GM15510 (cell line): ENCODE data around the gene CEP63.

ENCODE experiments used
- POLR2A ChIP-seq: IDR thresholded peaks from 3 replicates; pipeline ENCODE4 v1.6.1; 2011; ENCODE audit warnings: borderline replicate concordance; ENCODE audit not compliant: insufficient read length; ENCODE audit errors: extremely low read depth

CEP63 gene

DNA sequence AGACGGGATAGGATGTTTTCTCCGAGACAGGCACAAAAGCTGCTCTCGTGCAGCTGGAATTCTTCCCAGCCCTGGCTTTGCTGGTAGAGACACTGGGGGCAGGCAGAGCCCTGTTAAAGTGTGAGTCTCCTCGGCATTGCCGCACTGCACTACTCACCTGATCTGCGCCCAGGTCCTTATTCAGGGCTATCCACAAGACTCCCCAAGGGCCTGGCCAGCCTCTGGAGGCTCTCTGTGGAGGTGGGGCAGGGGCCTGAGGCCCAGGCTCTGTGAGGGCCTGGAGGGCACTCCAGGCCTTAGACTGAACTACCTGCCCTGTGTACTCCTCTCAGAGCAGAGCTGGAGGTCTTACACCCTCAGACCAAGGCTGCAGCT, 116.6 kb downstream of the CEP63 start:
- TF ChIP-seq POLR2A: no peak

DNA sequence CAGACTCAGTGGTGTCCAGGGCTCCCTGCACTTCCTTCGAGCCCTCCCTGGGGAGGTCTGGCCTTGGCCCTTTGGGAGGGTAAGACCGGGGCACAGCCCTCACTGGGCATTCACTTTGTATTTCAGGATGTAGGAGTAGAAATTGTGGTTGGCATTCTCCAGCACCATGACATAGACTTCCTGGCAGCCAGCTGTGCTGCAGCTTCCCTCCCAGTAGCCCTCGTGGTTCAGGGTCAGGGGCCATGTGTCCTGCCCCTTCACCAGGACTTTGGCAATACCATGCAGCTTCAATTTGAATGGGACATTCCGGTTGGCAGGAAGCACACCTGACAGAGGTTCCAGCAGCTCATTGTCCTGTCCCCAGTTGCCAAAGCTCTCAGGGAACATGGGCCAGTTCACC, 117.6 kb downstream of the CEP63 start:
- no peak for TF ChIP-seq POLR2A

- TF ChIP-seq POLR2A: no peak
These were observed 118.1 kb downstream of the CEP63 start for GRCh38 chr3:134603956-134604355.

DNA sequence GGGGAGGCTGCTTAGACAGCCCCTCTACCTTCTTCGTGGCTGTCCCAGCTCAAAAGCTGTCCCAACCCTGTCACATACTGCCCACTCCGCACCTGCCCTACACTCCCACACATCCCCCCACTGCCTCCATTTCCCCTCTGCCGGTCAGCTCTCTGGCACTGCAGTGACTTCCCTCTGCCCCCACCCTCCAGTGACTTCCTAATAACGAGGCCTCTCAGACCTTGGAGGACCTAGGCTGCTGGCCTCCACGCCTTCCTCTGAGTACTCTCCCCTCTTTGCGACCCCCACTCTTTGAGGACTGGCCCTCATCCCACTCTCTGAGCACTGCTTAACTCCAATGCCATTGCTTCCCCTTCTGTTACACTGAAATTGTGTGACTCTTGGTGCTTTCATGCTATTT, 119.7 kb downstream of the CEP63 start:
- TF ChIP-seq POLR2A: no peak

DNA sequence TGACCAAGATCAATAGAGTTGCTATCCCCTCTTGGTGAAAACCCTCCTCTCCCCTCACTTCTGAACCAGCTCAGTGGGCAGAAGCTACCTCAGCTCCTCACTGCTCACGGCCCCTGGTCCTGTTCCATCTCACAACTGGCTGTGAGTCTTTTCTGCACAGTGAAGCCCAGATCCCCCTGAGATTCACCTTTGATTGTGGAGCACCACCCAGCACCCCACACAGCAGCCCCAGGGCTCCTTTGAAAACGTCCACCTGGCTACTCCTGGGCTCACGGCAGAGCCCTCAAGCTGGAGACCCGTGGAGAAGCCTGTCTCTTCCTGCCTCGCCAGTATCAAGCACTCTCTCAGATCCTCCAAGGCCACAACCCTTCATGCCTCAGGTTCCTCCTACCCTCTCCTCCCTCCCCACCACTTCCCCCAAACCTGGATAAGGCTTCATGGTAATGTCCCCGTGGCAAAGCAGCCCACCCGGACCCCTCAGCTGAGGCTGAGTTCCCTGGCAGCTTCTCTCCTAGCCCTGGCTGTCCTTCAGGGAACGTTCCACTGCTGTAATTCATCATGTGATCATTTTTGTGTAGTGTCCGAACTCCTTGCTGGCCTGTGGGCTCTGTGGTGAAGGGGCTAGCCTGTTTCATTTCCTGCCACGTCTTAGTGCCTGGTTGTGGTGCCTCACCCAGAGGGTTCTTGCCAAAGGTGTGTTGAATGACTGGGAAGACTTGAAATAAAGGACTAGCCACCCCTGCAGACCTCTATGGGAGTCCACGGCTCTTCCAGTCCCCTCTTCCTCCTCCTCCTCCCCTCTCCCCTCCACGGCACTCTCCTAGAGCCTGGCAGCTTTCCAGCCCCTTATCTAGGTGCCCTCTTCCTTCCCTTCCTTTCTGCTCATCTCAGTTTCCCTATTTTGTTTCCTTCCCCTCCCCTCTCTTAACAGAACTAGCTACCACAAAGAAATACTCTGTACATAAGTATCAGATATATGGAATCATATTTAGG, 120.5 kb downstream of the CEP63 start:
- TF ChIP-seq POLR2A: no peak

DNA sequence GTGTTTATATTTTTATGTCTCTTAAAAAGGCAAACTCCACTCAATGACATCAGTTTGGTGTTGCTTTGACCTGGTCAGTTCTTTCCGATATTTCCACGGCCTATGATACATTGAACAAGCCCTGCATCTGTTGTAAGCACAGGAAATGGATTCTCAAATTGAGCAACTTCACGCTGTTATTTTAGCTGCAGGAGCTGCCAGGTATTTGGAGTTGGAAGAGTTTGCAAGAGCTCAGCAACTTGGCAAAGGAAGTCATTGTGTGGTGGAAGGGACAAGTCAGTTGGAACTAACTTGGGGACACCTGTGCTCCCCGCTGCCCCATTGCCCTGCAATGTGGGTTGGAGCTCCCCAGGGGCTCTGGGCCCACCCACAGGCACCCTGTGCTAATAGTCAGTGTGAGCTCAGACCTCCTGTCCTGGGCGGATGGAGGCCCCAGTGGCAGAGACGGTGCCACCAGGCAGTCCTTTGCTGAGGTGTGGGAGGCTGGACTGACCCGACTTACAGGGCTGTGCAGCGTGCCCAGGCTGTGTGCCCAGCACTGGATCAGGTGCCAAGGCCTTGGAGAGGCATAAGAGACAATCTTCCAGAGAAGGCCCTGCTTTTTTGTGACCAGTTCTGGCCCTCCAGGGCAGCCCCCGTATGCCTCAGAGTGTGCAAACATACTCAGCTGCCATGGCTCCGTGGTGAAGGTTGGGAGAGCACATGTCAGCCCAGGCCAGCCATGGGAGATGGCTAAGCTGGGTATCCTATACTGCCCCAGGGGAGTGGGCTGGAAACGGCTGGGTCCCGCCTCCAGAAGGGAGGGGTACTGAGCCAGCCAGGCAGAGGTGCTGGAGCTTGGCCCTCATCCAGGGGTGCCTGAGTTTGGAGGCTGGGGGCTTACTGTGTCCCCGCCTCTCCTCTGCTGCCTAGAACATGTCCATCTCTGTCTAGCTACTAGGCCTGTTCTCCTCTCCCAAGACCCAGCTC, 121.5 kb downstream of the CEP63 start:
- no peak for TF ChIP-seq POLR2A

DNA sequence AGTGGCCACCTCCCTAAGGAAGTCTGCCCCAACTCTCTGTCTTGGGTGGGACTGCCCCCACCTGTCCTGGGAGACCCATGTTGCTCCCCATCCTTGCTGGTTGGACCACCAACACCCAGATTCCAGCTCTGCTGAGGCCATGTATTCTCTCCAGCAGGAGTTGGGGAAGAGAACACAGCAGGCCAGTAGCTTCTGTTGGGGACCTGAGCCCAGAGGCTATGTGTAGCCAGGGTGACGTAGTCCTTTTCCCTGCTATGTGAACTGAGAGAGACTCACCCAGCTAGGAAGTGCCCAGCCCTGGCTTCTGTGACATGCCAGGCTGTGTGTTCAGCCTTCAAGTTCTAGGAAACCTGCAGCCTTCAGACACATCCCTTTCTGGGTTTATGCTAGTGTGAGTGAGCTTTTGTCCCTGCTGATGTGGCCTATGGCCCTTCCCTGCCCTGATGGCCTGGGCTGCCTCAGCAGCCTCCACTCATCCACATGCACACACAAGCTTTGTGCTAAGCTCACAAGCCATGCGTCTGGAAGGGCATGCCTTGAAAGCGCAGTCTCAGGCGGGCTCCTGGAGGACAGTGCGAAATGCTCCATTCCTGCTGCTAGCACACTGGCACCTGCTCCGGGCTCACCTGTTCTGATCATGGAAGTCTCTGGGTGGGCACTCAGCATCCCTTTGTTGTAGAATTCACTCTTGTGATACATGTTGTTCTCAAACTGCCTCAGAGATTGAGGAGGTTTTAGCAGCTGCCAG, 122.3 kb downstream of the CEP63 start:
- no peak for TF ChIP-seq POLR2A

DNA sequence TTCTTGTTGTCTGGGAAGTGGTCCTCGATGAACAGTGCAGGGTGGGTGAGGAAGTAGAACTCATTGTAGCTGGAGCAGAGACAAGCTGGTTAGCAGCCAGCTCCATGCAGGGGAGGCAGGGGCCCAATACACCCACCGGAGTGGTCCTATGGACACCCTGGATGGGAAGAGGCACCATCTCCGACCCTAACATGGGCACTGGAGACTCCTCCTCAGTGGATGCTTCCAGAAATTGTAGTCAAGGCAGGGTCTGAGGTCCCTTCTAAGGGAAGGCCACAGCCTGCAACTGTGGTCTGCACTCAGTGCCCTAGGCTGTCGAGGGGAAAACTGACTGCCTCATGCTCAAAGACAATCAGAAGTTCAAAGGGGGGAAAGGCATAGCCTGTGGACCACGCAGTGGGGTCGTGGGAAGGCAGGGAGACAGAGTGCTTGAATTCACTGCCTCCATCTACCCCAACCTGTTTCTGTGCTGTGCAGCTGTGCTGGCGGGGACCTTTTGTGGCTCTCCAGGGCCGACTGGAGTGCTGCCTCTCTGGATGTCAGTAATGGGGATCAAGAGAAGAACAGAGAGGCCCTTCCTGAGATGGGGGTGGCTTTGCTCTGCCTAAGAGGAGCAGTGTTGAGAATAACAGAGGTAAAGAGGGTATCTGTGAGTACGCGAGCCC, 123.0 kb downstream of the CEP63 start:
- no peak for TF ChIP-seq POLR2A

DNA sequence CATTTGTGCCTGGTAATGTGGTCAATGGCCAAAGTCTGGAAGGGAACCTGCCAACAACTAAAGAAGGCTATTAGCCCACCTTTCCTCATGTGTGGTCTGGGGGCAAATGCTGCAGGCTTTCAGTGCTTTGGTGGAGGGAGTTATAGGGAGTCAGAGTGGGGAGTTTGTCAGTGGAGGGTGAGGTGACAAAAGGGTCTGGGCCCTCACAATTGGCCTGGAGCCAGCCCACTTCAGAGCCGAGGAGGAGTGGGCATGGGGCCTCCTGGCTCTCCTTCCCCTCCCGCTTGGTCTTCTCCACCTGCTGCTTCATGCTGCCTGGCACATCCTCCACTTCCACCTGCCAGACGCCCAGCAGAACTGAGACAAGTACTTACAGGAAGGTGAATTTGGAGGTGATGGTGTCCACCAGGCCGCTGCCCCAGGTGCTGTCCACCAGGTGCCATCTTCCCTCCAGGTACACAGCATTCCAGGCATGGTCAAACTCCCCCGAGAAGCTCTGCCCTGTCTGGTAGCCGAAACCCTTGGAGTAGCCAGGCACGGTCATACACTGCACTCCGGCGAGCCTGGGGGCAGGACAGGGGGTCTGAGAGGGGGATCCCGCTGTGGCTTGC, 124.1 kb downstream of the CEP63 start:
- no peak for TF ChIP-seq POLR2A

- no peak for TF ChIP-seq POLR2A
These were observed 124.9 kb downstream of the CEP63 start for GRCh38 chr3:134610432-134611385.

GRCh38 chr3:134611516-134611915, 125.7 kb downstream of the CEP63 start:
- no peak for TF ChIP-seq POLR2A

DNA sequence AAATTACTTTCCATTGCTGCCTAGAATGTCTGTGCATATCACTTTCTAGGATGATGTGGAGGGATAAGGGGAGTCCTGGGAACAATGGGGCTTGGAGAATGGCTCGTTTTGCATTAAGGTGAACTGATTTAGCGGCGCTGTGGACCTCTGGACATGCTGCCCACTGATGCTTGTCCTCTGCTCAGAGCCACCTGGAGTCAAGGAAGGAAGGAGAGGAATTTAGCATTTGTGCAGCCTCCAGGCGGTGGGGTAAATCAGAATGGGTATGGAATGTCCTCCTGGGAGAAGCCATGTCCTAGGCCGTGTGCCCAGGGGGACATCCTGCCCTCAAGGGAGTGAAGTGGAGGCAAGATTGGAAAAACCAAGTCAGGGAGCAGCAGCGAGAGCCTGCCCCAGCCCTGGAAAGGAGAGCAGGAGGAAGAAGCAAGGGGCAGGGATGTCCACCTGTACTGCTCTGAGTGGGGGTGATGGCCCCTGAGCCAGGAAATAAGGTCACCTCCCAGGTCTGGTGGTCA, 127.2 kb downstream of the CEP63 start:
- TF ChIP-seq POLR2A: no peak
